ENCODE data around the gene SLC6A17.

DNA sequence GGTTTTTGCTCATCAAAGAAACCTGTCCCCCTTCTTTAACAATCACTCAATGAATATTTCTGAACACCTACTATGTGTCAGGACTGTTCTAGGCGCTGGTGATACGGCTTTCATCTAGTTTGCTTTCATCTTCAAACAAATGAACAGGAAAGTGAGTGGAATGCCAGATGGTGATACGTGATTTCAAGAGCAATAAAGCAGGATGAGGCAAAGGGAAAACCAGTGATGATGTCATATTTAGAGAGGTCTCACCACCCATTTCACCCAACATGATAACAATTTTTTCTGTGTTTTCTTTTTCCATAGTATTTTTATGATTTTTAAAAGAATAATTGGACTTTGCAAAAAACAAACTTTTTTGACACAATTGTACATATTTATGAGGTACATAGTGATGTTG is 11.3 kb upstream of the SLC6A17 start:
- TF ChIP-seq POLR2A (IDR thresholded peaks at IDR 0.05) (no peak), CTCF (IDR thresholded peaks at IDR 0.05) (no peak), POLR2AphosphoS5 (IDR thresholded peaks at IDR 0.05) (no peak), EP300 (IDR thresholded peaks at IDR 0.05) (no peak)
